Fibroblast of peridontal ligament (primary cell): ENCODE data around the gene ARHGEF2.
"Not testable (repeated sequence)": the region's sequence is repeated elsewhere in the genome, so short reads cannot be mapped to it uniquely, and the experiment has no call there.

Source experiments
- DNase-seq: peaks from one replicate; pipeline ENCODE4 v3.0.0-alpha.2; 2010; ENCODE audit errors: extremely low read depth

The ARHGEF2 gene

GRCh38 chr1:155942578-155943141, 35.7 kb downstream of the ARHGEF2 start:
- peak; percentile 19 for DNase-seq

DNA sequence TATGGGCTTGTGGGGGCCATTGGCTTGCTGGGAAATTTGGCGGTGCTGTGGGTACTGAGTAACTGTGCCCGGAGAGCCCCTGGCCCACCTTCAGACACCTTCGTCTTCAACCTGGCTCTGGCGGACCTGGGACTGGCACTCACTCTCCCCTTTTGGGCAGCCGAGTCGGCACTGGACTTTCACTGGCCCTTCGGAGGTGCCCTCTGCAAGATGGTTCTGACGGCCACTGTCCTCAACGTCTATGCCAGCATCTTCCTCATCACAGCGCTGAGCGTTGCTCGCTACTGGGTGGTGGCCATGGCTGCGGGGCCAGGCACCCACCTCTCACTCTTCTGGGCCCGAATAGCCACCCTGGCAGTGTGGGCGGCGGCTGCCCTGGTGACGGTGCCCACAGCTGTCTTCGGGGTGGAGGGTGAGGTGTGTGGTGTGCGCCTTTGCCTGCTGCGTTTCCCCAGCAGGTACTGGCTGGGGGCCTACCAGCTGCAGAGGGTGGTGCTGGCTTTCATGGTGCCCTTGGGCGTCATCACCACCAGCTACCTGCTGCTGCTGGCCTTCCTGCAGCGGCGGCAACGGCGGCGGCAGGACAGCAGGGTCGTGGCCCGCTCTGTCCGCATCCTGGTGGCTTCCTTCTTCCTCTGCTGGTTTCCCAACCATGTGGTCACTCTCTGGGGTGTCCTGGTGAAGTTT, 36.4 kb downstream of the ARHGEF2 start:
- no peak for DNase-seq

DNA sequence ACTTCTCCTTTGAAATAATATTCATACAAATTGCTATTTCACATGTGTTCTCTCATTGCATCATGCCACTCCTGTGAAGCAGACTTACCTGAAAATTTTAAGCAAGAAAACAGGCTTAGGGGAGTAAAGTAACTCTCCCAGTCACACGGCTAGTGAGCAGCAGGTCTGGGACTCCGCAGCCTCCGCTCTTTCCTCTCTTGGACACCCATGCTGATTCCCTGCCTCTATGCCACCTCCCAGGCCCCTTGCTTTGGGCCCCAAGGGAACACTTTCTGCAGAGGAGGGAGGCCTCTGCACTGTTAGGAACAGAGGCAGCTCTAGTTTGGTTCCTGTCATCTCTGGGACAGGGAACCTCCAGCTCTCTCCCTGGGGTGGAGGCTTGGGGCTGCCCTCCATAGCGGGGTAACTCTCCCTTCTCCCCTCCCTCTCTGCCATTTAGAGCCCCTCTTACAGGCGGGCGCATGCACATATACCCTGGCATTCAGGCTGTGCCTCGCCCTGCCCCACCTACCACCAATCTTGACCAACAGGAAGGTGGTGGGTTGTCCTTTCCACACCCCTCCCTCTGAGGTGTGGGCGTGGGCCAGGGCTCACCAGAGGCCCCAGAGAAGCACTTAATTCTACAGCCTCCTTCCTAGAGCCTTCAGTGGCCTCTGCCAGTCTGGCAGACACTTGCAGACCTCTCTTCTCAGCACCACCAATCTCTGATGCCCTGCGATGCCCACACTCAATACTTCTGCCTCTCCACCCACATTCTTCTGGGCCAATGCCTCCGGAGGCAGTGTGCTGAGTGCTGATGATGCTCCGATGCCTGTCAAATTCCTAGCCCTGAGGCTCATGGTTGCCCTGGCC, 37.1 kb downstream of the ARHGEF2 start, which contains the start of gene RXFP4:
Gene RXFP4 (plus strand): TSS at position 646 of the 852 bp plus-strand sequence. CDS start 72 bp downstream, at position 718.
- DNase-seq: peak; percentile 17

GRCh38 chr1:155940482-155940992, 37.8 kb downstream of the ARHGEF2 start:
- peak; percentile 64 for DNase-seq

DNA sequence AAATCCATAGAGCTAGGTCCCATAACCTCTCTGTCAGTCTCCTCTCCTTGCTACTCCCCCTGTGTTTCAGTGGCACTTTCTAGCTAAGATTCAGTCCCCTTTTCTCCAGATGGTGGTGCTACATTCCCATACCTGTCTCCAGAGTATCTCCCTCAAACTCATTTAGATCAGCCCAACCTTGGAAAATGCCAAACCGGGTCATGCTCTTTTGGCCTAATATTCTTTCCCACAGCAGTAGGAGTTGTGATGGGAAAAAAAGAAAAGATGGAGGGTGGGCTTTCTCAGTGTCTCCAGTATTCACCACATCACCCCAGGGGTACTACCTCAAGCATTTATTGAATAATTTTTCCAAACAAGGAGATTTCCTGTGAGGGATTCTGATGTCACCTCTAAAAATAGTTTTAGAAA, 40.1 kb downstream of the ARHGEF2 start:
- DNase-seq: peak; percentile 79

GRCh38 chr1:155934936-155935590, 43.3 kb downstream of the ARHGEF2 start:
- DNase-seq: peak; percentile 27

DNA sequence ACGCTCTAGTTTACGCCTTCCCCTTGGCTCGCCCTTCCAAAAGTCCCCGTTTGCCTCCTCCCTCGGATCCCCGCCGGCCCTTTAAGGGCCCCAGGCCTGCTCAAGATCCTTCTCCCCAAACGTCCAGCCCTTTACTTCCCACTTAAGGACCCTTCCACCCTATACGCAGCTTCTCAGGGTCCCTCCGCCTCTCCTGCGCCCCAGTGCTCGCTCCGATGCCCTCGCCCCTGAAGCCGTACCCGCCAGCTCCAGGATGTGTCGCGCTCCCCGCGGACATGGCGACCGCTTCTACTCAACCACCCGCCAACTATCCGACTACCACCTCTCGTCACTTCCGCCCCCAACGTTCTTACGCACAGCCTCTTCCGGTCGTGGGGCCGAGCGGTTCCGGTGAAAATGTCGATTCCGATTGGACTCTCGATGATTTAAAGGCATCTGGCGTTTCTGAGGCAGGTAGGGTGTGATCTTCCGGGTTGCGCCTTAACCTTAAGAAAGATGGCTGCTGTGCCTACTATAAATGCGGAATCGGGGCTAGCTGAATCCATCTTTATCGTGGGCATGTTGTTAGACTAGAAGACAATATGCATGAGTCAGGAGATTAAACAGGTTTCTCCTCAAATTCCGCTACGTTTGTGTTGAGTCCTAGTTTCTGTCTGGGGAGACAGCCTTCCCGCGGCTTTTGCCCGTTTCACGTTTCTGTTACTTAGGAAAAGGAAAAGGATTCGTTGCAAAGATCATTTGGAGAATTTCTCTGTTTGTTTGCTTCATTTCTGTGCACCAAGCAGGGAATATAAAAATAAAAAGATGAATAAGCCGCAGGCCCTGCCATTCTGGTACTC, 44.0 kb downstream of the ARHGEF2 start, which contains the start of gene KHDC4:
Gene KHDC4 (minus strand): TSS at position 317 of the 839 bp plus-strand sequence. CDS start 40 bp downstream, at position 277.
- peak; percentile 99 for DNase-seq

GRCh38 chr1:155933591-155934096, 44.7 kb downstream of the ARHGEF2 start:
- DNase-seq: peak; percentile 7

- DNase-seq: peak; percentile 17
Observed at GRCh38 chr1:155932487-155932886, 45.9 kb downstream of the ARHGEF2 start.

GRCh38 chr1:155932081-155932480, 46.3 kb downstream of the ARHGEF2 start:
- no peak for DNase-seq

DNA sequence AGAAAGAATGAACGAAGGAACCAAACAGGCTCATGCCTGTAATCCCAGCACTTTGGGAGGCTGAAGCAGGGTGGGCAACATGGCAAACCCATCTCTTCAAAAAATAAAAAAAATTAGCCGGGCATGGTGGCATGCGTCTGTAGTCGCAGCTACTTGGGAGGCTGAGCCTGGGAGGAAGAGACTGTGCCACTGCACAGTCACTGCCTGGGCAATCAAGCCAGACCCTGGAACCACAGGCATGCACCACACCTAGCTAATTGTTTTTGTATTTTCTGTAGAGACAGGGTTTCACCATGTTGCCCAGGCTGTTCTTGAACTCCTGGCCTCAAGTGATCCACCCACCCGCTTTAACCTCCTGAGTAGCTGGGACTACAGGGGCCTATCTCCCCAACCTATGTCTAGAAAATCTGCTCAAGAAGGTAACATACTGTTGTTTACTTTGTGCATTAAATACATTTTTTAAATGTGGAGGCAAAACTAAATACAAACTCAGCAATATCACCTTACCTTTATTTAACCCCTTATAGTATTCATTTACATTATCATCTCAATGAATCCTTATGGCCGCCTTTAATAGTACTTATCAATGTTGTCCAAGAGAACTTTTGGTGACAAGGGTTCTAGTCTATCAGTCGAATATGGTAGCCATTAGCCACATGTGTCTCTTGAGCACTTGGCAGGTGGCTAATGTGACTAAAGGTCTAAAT, 46.9 kb downstream of the ARHGEF2 start:
- peak; percentile 13 for DNase-seq

DNA sequence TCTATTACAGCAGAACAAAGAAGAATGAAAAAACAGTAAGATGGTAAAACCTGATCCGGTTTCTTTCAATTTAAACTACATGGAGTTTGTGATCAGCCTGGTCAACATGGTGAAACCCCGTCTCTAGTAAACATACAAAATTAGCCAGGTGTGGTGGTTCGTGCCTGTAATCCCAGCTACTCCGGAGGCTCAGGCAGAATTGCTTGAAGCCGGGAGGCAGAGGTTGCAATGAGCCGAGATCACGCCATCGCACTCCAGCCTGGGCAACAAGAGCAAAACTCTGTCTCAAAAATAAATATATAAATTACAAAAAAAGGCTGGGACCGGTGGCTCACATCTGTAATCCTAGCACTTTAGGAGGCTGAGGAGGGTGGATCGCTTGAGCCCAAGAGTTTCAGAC, 47.6 kb downstream of the ARHGEF2 start:
- DNase-seq: not testable (repeated sequence)

GRCh38 chr1:155929057-155929456, 49.3 kb downstream of the ARHGEF2 start:
- DNase-seq: no peak

GRCh38 chr1:155925506-155925905, 52.8 kb downstream of the ARHGEF2 start:
- no peak for DNase-seq

DNA sequence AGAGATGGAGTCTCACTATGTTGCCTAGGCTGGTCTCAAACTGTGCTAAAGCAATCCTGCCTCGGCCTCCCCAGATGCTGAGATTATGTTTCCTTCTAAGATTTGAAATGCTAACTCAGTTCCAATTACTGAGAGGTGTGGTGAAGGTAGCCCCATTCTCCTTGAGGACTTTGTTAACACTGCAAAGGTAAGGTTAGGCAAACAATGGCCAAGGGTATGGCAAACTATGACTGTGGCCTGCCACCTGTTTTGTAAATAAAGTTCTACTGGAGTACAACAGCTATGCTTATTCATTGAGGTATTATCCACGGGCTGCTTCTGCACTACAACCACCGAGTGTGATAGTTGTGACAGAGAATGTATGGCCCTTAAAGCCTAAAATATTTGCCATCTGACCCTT, 57.6 kb downstream of the ARHGEF2 start:
- DNase-seq: no peak

- no peak for DNase-seq
Observed at GRCh38 chr1:155919801-155920200, 58.5 kb downstream of the ARHGEF2 start.

DNA sequence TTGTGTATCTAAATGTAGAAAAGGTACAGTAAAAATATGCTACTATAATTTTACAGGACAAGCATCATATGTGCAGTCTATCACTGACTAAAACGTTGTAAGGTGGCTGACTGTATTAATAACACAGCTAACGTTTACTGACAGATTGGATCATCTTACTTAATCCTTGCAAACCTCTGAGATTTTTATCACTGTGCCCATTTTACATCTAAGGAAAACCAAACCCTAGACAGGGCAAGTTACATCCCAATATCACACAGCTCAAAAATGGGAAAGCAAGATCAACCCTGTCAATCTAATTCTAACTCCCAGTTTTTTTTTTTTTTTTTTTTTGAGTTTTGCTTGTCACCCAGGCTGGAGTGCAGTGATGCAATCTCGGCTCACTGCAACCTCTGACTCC, 59.7 kb downstream of the ARHGEF2 start:
- DNase-seq: no peak

- peak; percentile 92 for DNase-seq
Observed at GRCh38 chr1:155913969-155914757, 64.2 kb downstream of the ARHGEF2 start.

DNA sequence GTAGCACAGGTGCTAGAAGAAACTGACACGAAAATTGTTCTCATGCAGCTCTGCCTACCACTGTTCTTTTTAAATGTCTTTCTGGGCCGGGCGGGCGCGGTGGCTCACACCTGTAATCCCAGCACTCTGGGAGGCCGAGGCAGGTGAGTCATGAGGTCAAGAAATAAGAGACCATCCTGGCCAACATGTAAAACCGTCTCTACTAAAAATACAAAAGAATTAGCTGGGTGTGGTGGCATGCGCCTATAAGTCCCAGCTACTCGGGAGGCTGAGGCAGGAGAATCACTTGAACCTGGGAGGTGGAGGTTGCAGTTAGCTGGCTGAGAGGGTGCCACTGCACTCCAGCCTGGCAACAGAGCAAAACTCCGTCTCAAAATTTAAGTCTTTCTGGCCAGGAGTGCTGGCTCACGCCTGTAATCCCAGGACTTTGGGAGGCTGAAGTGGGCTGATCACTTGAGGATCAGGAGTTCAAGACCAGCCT, 66.3 kb downstream of the ARHGEF2 start:
- DNase-seq: no peak
